HEK293 (cell line): ENCODE data around the gene HDLBP.

ENCODE experiments used
- HOXA7 ChIP-seq: sonication (generic); formaldehyde crosslinking; IDR thresholded peaks from 2 replicates; pipeline ENCODE4 v1.8.1; 2022; ENCODE audit warnings: missing genetic modification reagents, borderline replicate concordance
- SP2 ChIP-seq: fragments of 450-650 bp; formaldehyde crosslinking; IDR thresholded peaks from 2 replicates; pipeline ENCODE4 v1.5.1; 2016; ENCODE audit warnings: missing biosample characterization, missing genetic modification characterization
- SP3 ChIP-seq: fragments of 450-650 bp; formaldehyde crosslinking; IDR thresholded peaks from 2 replicates; pipeline ENCODE4 v1.5.1; 2016; ENCODE audit warnings: missing biosample characterization, missing genetic modification characterization
- TRIM28 ChIP-seq: IDR thresholded peaks from 2 replicates; pipeline ENCODE4 v1.6.1; 2011; ENCODE audit warnings: low read length, control low read depth, borderline replicate concordance
- WT1 ChIP-seq: fragments of 450-650 bp; formaldehyde crosslinking; IDR thresholded peaks from 2 replicates; pipeline ENCODE4 v1.5.1; 2016; ENCODE audit warnings: missing biosample characterization, missing genetic modification characterization
- ZNF292 ChIP-seq: fragments of 450-650 bp; formaldehyde crosslinking; IDR thresholded peaks from 2 replicates; pipeline ENCODE4 v1.5.1; 2016; ENCODE audit warnings: low read depth, missing biosample characterization, missing genetic modification characterization, borderline replicate concordance
- ZNF394 ChIP-seq: fragments of 450-650 bp; formaldehyde crosslinking; IDR thresholded peaks from 2 replicates; pipeline ENCODE4 v1.5.1; 2016; ENCODE audit warnings: missing biosample characterization, missing genetic modification characterization, mild to moderate bottlenecking, moderate library complexity, borderline replicate concordance
- ZNF473 ChIP-seq: fragments of 450-650 bp; formaldehyde crosslinking; IDR thresholded peaks from 2 replicates; pipeline ENCODE4 v1.5.1; 2017; ENCODE audit warnings: missing biosample characterization, missing genetic modification characterization
- ZNF624 ChIP-seq: fragments of 450-650 bp; formaldehyde crosslinking; IDR thresholded peaks from 2 replicates; pipeline ENCODE4 v1.5.1; 2017; ENCODE audit warnings: missing biosample characterization, missing genetic modification characterization
- TF ChIP-seq, protein P1 (sequence below): fragments of 450-650 bp; formaldehyde crosslinking; IDR thresholded peaks from 2 replicates; pipeline ENCODE4 v1.5.1; 2016; ENCODE audit warnings: missing biosample characterization, missing genetic modification characterization
- TF ChIP-seq, protein P2 (sequence below): fragments of 450-650 bp; formaldehyde crosslinking; IDR thresholded peaks from 2 replicates; pipeline ENCODE4 v1.5.1; 2016; ENCODE audit warnings: missing biosample characterization, missing genetic modification characterization
- TF ChIP-seq, protein P3 (sequence below): fragments of 450-650 bp; formaldehyde crosslinking; IDR thresholded peaks from 2 replicates; pipeline ENCODE4 v1.5.1; 2016; ENCODE audit warnings: missing biosample characterization, missing genetic modification characterization
- TF ChIP-seq, protein P4 (sequence below): fragments of 450-650 bp; formaldehyde crosslinking; IDR thresholded peaks from 2 replicates; pipeline ENCODE4 v1.5.1; 2016; ENCODE audit warnings: missing biosample characterization, missing genetic modification characterization
- TF ChIP-seq, protein P5 (sequence below): fragments of 450-650 bp; formaldehyde crosslinking; IDR thresholded peaks from 2 replicates; pipeline ENCODE4 v1.5.1; 2016; ENCODE audit warnings: missing biosample characterization, missing genetic modification characterization

DNA sequence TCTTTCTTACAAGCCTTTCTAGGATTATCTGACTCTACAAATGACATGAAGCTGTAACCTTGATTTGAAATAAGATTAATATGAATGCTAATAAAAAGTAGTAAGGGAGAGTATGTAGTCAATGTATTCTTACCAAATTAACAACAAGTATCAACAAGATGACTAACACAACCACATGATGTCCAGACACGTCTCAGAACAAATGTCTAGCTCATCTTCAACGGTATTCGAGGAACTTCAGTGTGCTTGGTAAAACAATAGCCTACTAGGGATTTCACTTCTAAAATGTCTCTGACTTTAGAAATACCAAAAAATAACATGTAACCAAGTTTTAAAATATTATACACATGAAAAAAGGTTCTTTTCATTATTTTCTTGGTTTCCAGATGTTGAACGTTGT is 3.4 kb downstream of the HDLBP start:
- TF ChIP-seq, protein P1, sequence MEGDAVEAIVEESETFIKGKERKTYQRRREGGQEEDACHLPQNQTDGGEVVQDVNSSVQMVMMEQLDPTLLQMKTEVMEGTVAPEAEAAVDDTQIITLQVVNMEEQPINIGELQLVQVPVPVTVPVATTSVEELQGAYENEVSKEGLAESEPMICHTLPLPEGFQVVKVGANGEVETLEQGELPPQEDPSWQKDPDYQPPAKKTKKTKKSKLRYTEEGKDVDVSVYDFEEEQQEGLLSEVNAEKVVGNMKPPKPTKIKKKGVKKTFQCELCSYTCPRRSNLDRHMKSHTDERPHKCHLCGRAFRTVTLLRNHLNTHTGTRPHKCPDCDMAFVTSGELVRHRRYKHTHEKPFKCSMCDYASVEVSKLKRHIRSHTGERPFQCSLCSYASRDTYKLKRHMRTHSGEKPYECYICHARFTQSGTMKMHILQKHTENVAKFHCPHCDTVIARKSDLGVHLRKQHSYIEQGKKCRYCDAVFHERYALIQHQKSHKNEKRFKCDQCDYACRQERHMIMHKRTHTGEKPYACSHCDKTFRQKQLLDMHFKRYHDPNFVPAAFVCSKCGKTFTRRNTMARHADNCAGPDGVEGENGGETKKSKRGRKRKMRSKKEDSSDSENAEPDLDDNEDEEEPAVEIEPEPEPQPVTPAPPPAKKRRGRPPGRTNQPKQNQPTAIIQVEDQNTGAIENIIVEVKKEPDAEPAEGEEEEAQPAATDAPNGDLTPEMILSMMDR (tag by site-specific recombination) = no peak
- no peak for TF ChIP-seq ZNF624 (tag by site-specific recombination)
- TF ChIP-seq, protein P2, sequence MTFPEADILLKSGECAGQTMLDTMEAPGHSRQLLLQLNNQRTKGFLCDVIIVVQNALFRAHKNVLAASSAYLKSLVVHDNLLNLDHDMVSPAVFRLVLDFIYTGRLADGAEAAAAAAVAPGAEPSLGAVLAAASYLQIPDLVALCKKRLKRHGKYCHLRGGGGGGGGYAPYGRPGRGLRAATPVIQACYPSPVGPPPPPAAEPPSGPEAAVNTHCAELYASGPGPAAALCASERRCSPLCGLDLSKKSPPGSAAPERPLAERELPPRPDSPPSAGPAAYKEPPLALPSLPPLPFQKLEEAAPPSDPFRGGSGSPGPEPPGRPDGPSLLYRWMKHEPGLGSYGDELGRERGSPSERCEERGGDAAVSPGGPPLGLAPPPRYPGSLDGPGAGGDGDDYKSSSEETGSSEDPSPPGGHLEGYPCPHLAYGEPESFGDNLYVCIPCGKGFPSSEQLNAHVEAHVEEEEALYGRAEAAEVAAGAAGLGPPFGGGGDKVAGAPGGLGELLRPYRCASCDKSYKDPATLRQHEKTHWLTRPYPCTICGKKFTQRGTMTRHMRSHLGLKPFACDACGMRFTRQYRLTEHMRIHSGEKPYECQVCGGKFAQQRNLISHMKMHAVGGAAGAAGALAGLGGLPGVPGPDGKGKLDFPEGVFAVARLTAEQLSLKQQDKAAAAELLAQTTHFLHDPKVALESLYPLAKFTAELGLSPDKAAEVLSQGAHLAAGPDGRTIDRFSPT (tag by site-specific recombination) = no peak
- no peak for TF ChIP-seq ZNF473 (tag by site-specific recombination)
- TF ChIP-seq, protein P3, sequence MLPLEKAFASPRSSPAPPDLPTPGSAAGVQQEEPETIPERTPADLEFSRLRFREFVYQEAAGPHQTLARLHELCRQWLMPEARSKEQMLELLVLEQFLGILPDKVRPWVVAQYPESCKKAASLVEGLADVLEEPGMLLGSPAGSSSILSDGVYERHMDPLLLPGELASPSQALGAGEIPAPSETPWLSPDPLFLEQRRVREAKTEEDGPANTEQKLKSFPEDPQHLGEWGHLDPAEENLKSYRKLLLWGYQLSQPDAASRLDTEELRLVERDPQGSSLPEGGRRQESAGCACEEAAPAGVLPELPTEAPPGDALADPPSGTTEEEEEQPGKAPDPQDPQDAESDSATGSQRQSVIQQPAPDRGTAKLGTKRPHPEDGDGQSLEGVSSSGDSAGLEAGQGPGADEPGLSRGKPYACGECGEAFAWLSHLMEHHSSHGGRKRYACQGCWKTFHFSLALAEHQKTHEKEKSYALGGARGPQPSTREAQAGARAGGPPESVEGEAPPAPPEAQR (tag by site-specific recombination) = no peak
- TF ChIP-seq ZNF292 (tag by site-specific recombination) = no peak
- TF ChIP-seq, protein P4, sequence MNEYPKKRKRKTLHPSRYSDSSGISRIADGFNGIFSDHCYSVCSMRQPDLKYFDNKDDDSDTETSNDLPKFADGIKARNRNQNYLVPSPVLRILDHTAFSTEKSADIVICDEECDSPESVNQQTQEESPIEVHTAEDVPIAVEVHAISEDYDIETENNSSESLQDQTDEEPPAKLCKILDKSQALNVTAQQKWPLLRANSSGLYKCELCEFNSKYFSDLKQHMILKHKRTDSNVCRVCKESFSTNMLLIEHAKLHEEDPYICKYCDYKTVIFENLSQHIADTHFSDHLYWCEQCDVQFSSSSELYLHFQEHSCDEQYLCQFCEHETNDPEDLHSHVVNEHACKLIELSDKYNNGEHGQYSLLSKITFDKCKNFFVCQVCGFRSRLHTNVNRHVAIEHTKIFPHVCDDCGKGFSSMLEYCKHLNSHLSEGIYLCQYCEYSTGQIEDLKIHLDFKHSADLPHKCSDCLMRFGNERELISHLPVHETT (tag by site-specific recombination) = no peak
- TF ChIP-seq TRIM28 = no peak
- TF ChIP-seq SP3 = no peak
- no peak for TF ChIP-seq ZNF394 (tag by site-specific recombination)
- TF ChIP-seq, protein P5, sequence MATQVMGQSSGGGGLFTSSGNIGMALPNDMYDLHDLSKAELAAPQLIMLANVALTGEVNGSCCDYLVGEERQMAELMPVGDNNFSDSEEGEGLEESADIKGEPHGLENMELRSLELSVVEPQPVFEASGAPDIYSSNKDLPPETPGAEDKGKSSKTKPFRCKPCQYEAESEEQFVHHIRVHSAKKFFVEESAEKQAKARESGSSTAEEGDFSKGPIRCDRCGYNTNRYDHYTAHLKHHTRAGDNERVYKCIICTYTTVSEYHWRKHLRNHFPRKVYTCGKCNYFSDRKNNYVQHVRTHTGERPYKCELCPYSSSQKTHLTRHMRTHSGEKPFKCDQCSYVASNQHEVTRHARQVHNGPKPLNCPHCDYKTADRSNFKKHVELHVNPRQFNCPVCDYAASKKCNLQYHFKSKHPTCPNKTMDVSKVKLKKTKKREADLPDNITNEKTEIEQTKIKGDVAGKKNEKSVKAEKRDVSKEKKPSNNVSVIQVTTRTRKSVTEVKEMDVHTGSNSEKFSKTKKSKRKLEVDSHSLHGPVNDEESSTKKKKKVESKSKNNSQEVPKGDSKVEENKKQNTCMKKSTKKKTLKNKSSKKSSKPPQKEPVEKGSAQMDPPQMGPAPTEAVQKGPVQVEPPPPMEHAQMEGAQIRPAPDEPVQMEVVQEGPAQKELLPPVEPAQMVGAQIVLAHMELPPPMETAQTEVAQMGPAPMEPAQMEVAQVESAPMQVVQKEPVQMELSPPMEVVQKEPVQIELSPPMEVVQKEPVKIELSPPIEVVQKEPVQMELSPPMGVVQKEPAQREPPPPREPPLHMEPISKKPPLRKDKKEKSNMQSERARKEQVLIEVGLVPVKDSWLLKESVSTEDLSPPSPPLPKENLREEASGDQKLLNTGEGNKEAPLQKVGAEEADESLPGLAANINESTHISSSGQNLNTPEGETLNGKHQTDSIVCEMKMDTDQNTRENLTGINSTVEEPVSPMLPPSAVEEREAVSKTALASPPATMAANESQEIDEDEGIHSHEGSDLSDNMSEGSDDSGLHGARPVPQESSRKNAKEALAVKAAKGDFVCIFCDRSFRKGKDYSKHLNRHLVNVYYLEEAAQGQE = no peak
- no peak for TF ChIP-seq WT1
- no peak for TF ChIP-seq HOXA7 (CRISPR knock-in tag)
- TF ChIP-seq SP2 = no peak
